ENCODE data around the gene TNNT2.

The TNNT2 gene

DNA sequence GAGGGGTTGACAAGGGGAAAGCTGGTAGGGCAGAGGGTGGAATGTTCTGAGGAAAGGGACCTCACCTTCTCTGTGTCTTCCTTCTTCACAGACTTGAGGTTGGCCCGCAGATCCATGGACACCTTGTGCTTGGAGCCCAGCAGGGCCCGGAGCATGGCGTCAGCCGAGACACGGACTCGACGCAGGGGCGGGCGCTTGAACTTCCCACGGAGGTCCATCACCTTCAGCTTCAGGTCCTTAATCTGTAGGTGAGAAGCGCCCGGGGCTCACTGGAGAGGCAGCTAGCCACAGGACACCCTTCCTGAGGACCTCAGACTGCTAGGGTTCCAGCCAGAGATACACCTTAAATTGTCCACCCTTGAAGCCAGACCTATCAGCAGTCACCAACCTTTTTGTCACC is 33.8 kb upstream of the TNNT2 start:
- no peak overlapping the region for H2AFZ ChIP-seq
- no peaks in the 10 kb centered on the region for H3K36me3 ChIP-seq (ENCODE audit: control insufficient read depth, insufficient read depth, low read length)
- no peaks in the 10 kb centered on the region for H3K9me3 ChIP-seq (ENCODE audit: control insufficient read depth, low read length)
- no peak overlapping the region for H3K27ac ChIP-seq
- H3K79me2 ChIP-seq, result no peaks in the 10 kb centered on the region
- no peak overlapping the region for H3K9ac ChIP-seq
- no peak overlapping the region for H3K4me2 ChIP-seq (ENCODE audit: low read length)
- no peak overlapping the region for H3K4me3 ChIP-seq (ENCODE audit: low read depth, low read length)
- no peaks in the 10 kb centered on the region for H3K27me3 ChIP-seq (ENCODE audit: control insufficient read depth, insufficient read depth, low read length)
- no peaks in the 10 kb centered on the region for H3K4me1 ChIP-seq
- no peak for TF ChIP-seq CTCF (IDR thresholded peaks at IDR 0.05)

- H3K9me3 ChIP-seq (ENCODE audit: control insufficient read depth, low read length), result no peaks in the 10 kb centered on the region
- H3K36me3 ChIP-seq (ENCODE audit: control insufficient read depth, insufficient read depth, low read length), result no peaks in the 10 kb centered on the region
- no peak for TF ChIP-seq CTCF (IDR thresholded peaks at IDR 0.05)
- H3K9ac ChIP-seq, result no peak overlapping the region
- no peak overlapping the region for H3K27ac ChIP-seq
- H3K79me2 ChIP-seq, result no peaks in the 10 kb centered on the region
- no peaks in the 10 kb centered on the region for H3K4me1 ChIP-seq
- H3K27me3 ChIP-seq (ENCODE audit: control insufficient read depth, insufficient read depth, low read length), result no peaks in the 10 kb centered on the region
- H3K4me2 ChIP-seq (ENCODE audit: low read length), result no peak overlapping the region
- H2AFZ ChIP-seq, result no peak overlapping the region
- no peak overlapping the region for H3K4me3 ChIP-seq (ENCODE audit: low read depth, low read length)
Measured at GRCh38 chr1:201409440-201409839, 32.0 kb upstream of the TNNT2 start.

DNA sequence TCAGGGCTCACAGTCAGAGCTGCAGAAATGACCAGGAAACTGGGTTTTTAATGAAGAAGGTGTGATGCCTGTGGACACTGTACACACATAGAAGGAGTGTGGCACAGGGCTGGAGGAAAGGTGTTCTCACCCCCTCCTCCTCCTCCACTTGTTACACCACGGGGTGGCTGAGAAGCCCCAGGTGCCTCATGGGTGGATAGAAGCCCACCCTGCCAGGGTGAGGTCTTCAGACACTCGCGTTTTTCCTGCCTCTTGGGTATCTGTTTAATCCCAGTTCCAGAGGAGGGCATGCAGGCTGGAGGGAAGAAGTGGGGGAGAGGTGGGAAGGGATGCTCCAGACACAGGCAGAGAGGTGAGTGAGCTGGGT is 31.3 kb upstream of the TNNT2 start:
- Histone ChIP-seq H3K9ac (no peak overlapping the region), H3K36me3 (ENCODE audit: control insufficient read depth, insufficient read depth, low read length) (no peaks in the 10 kb centered on the region), H2AFZ (no peak overlapping the region), H3K4me1 (no peaks in the 10 kb centered on the region), H3K79me2 (no peaks in the 10 kb centered on the region), H3K27ac (no peak overlapping the region), H3K4me3 (ENCODE audit: low read depth, low read length) (no peak overlapping the region), H3K9me3 (ENCODE audit: control insufficient read depth, low read length) (no peaks in the 10 kb centered on the region), H3K4me2 (ENCODE audit: low read length) (no peak overlapping the region), H3K27me3 (ENCODE audit: control insufficient read depth, insufficient read depth, low read length) (no peaks in the 10 kb centered on the region)
- no peak for TF ChIP-seq CTCF (IDR thresholded peaks at IDR 0.05)

GRCh38 chr1:201408176-201408833 is 30.8 kb upstream of the TNNT2 start:
- Histone ChIP-seq H3K4me2 (ENCODE audit: low read length) (no peak overlapping the region), H3K9ac (no peak overlapping the region), H3K4me3 (ENCODE audit: low read depth, low read length) (no peak overlapping the region), H3K4me1 (no peaks in the 10 kb centered on the region), H3K36me3 (ENCODE audit: control insufficient read depth, insufficient read depth, low read length) (no peaks in the 10 kb centered on the region), H3K9me3 (ENCODE audit: control insufficient read depth, low read length) (no peaks in the 10 kb centered on the region), H3K27ac (no peak overlapping the region), H3K27me3 (ENCODE audit: control insufficient read depth, insufficient read depth, low read length) (no peaks in the 10 kb centered on the region), H2AFZ (no peak overlapping the region), H3K79me2 (no peaks in the 10 kb centered on the region)
- peak; percentile 83 for TF ChIP-seq CTCF (IDR thresholded peaks at IDR 0.05)

GRCh38 chr1:201406831-201407406 is 29.4 kb upstream of the TNNT2 start:
- Histone ChIP-seq H3K4me1 (no peaks in the 10 kb centered on the region), H3K9me3 (ENCODE audit: control insufficient read depth, low read length) (no peaks in the 10 kb centered on the region), H3K4me3 (ENCODE audit: low read depth, low read length) (no peak overlapping the region), H3K9ac (no peak overlapping the region), H3K27me3 (ENCODE audit: control insufficient read depth, insufficient read depth, low read length) (no peaks in the 10 kb centered on the region), H3K79me2 (no peaks in the 10 kb centered on the region), H2AFZ (no peak overlapping the region), H3K36me3 (ENCODE audit: control insufficient read depth, insufficient read depth, low read length) (no peaks in the 10 kb centered on the region), H3K27ac (no peak overlapping the region), H3K4me2 (ENCODE audit: low read length) (no peak overlapping the region)
- no peak for TF ChIP-seq CTCF (IDR thresholded peaks at IDR 0.05)

All from parathyroid adenoma (tissue), 2 donors.